Measurements from ENCODE around the gene CNIH1.
"Not testable (repeated sequence)": the region's sequence is repeated elsewhere in the genome, so short reads cannot be mapped to it uniquely, and the experiment has no call there.

Gene CNIH1

DNA sequence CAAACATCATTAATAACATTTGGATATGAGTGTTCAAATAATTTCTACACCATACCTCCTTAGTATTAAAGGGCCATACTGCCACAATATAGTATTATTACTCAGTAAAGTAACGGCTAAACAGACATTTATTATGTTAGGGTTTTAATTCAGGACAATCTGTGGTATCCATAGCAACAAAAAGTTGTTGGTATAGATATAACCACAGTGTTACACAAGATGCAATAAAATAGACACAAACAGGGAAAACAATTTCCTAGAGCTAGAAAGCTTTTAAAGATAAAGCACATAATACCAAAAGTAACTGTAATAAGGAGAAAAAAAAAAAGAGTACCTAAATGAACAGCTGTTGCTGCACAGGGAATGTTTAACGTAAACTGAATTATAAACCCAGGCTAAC lies 16.1 kb downstream of the CNIH1 start:
- TF ChIP-seq, protein P1, sequence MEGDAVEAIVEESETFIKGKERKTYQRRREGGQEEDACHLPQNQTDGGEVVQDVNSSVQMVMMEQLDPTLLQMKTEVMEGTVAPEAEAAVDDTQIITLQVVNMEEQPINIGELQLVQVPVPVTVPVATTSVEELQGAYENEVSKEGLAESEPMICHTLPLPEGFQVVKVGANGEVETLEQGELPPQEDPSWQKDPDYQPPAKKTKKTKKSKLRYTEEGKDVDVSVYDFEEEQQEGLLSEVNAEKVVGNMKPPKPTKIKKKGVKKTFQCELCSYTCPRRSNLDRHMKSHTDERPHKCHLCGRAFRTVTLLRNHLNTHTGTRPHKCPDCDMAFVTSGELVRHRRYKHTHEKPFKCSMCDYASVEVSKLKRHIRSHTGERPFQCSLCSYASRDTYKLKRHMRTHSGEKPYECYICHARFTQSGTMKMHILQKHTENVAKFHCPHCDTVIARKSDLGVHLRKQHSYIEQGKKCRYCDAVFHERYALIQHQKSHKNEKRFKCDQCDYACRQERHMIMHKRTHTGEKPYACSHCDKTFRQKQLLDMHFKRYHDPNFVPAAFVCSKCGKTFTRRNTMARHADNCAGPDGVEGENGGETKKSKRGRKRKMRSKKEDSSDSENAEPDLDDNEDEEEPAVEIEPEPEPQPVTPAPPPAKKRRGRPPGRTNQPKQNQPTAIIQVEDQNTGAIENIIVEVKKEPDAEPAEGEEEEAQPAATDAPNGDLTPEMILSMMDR (conservative IDR thresholded peaks at IDR 0.05) = no peak
- H3K27ac ChIP-seq = peak overlapping the region; percentile 25; the same call in 1 of the 2 replicates

GRCh38 chr14:54424479-54424901 lies 16.7 kb downstream of the CNIH1 start:
- H3K27ac ChIP-seq = peak overlapping the region; percentile 25; the same call in 1 of the 2 replicates
- TF ChIP-seq, protein P1 (conservative IDR thresholded peaks at IDR 0.05) = no peak

DNA sequence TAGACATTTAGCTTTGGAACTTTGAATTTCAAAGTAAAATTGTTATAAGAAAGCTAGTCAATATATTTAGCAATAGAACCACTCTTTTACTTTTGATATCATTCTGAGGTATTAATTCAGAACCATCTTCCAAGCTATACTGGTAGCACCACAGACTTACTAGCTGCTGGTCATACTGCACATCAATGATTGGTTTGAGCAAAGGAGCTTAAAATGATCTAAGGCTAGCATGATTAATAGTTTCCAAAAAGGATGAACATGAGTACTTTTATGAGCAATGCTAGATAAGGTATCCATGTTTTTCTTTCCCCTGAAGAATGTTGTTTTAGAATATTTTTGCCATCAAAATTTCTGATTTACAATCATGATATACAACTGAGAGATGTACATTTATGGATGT lies 17.2 kb downstream of the CNIH1 start:
- H3K27ac ChIP-seq = no peak overlapping the region; the same call in 1 of the 2 replicates
- TF ChIP-seq, protein P1 (conservative IDR thresholded peaks at IDR 0.05) = no peak

- TF ChIP-seq, protein P1 (conservative IDR thresholded peaks at IDR 0.05) = peak; percentile 76
- H3K27ac ChIP-seq = no peak overlapping the region
Observed at GRCh38 chr14:54420478-54421142, 20.6 kb downstream of the CNIH1 start.

- TF ChIP-seq, protein P1 (conservative IDR thresholded peaks at IDR 0.05) = no peak
- H3K27ac ChIP-seq = no peak overlapping the region
Observed at GRCh38 chr14:54411371-54411770, 29.8 kb downstream of the CNIH1 start.

GRCh38 chr14:54410215-54410614 lies 31.0 kb downstream of the CNIH1 start:
- TF ChIP-seq, protein P1 (conservative IDR thresholded peaks at IDR 0.05) = no peak
- H3K27ac ChIP-seq = no peak overlapping the region

GRCh38 chr14:54403401-54404005 lies 37.7 kb downstream of the CNIH1 start:
- not testable (repeated sequence) for H3K27ac ChIP-seq

GRCh38 chr14:54399560-54399959 lies 41.6 kb downstream of the CNIH1 start:
- TF ChIP-seq, protein P1 (conservative IDR thresholded peaks at IDR 0.05) = no peak

More at GRCh38 chr14:54399560-54399959, 41.6 kb downstream of the CNIH1 start:
- no peak overlapping the region for H3K27ac ChIP-seq

All from VCaP (cell line).